Suprapubic skin (tissue), 4 donors: ENCODE measurements around the gene TLR7. TPM values are rescaled to one million over a fixed set of nuclear protein-coding genes. Genes with fewer than 3 reads are reported as not detected.

Experiments used
- DNase-seq, 2 donors: peaks; one replicate each; pipeline ENCODE4 v3.0.0-alpha.2; 2019; ENCODE audit warnings: low spot score in 2 of 2
- H3K27ac ChIP-seq: fragments of 200-600 bp; sonication (generic); one replicate; pipeline ENCODE4 v1.5.1; 2019
- H3K27me3 ChIP-seq: fragments of 200-600 bp; sonication (generic); one replicate; pipeline ENCODE4 v1.5.1; 2019
- H3K36me3 ChIP-seq: fragments of 200-600 bp; sonication (generic); one replicate; pipeline ENCODE4 v1.5.1; 2019
- H3K4me1 ChIP-seq: fragments of 200-600 bp; sonication (generic); one replicate; pipeline ENCODE4 v1.5.1; 2019
- H3K4me3 ChIP-seq: fragments of 200-600 bp; sonication (generic); one replicate; pipeline ENCODE4 v1.5.1; 2019; ENCODE audit warnings: mild to moderate bottlenecking
- H3K9me3 ChIP-seq: fragments of 200-600 bp; sonication (generic); one replicate; pipeline ENCODE4 v1.5.1; 2019
- CTCF ChIP-seq, 2 donors: fragments of 200-600 bp in 1 of 2; fragments of 450-650 bp in 1 of 2; sonication (generic) in 1 of 2; IDR thresholded peaks; one replicate each; pipeline ENCODE4 v1.5.1; 2016 to 2019; ENCODE audit warnings: antibody characterized with exemption in 2 of 2, mild to moderate bottlenecking in 1 of 2, moderate library complexity in 1 of 2
- EP300 ChIP-seq: sonication (generic); formaldehyde crosslinking; IDR thresholded peaks from one replicate; pipeline ENCODE4 v1.6.1; 2017; ENCODE audit warnings: antibody characterized with exemption
- POLR2A ChIP-seq, 2 donors: fragments of 450-650 bp; IDR thresholded peaks; one replicate each; pipeline ENCODE4 v1.6.1; 2017; ENCODE audit warnings: antibody characterized with exemption in 2 of 2, mild to moderate bottlenecking in 2 of 2, moderate library complexity in 2 of 2
- POLR2AphosphoS5 ChIP-seq, 3 donors: sonication (generic); formaldehyde crosslinking; IDR thresholded peaks; one replicate each; pipeline ENCODE4 v1.6.1; 2017; ENCODE audit warnings: antibody characterized with exemption in 3 of 3
- WGBS: methylation state at CpG from one replicate; pipeline ENCODE4 v1.1.5; 2018; 5-methylcytosine and 5-hydroxymethylcytosine counted together
- total RNA-seq, 4 donors: library from RNA; depleted of rRNA; stranded (reverse); fragments of >200 nt; gene quantifications; one replicate each; pipeline ENCODE4 v1.1.0, GENCODE V29; 2016

Gene TLR7
- total RNA-seq, 4 donors from 2014 or later = 0.15 to 0.38 TPM; not detected in 2

- Histone ChIP-seq H3K9me3 (no peaks in the 10 kb centered on the region), H3K4me3 (no peak overlapping the region), H3K27ac (no peak overlapping the region), H3K36me3 (no peaks in the 10 kb centered on the region), H3K4me1 (no peaks in the 10 kb centered on the region), H3K27me3 (no peaks in the 10 kb centered on the region)
- WGBS = 20% methylated on average over 10 of the region's 10 CpGs
- peak; percentile 38 to 41 for TF ChIP-seq CTCF (IDR thresholded peaks at IDR 0.05)
- TF ChIP-seq POLR2A (IDR thresholded peaks at IDR 0.05) = no peak
- DNase-seq = peak; percentile 70 to 80
Observed at GRCh38 chrX:12901486-12901885, 34.6 kb downstream of the TLR7 start.

- Histone ChIP-seq H3K4me3 (no peak overlapping the region), H3K36me3 (no peaks in the 10 kb centered on the region), H3K9me3 (no peaks in the 10 kb centered on the region), H3K27me3 (no peaks in the 10 kb centered on the region), H3K4me1 (no peaks in the 10 kb centered on the region), H3K27ac (no peak overlapping the region)
- WGBS = 72% methylated on average over 8 of the region's 8 CpGs
- TF ChIP-seq EP300 (no peak), CTCF (IDR thresholded peaks at IDR 0.05) (no peak), POLR2A (IDR thresholded peaks at IDR 0.05) (no peak), POLR2AphosphoS5 (IDR thresholded peaks at IDR 0.05) (no peak)
- DNase-seq = no peak
Observed at GRCh38 chrX:12903646-12904045, 36.8 kb downstream of the TLR7 start.

- H3K27ac ChIP-seq = no peak within 1 kb of the TSS
- no peaks in the 10 kb centered on the region for H3K36me3 ChIP-seq
- 77% methylated on average over 15 of the region's 15 CpGs for WGBS
- no peak for TF ChIP-seq CTCF (IDR thresholded peaks at IDR 0.05)
- TF ChIP-seq POLR2AphosphoS5 (IDR thresholded peaks at IDR 0.05) = no peak
- TF ChIP-seq EP300 = no peak
- no peak for TF ChIP-seq POLR2A (IDR thresholded peaks at IDR 0.05)
- H3K4me1 ChIP-seq = no peaks in the 10 kb centered on the region
- DNase-seq = no peak
- H3K9me3 ChIP-seq = no peaks in the 10 kb centered on the region
- H3K27me3 ChIP-seq = no peaks in the 10 kb centered on the region
- H3K4me3 ChIP-seq = no peak within 1 kb of the TSS
Observed at GRCh38 chrX:12906046-12906761, 39.3 kb downstream of the TLR7 start, which contains the start of gene TLR8. Gene TLR8, plus strand, starts transcription at chrX:12906620. Its CDS starts 87 bp downstream, at chrX:12906707.

GRCh38 chrX:12910423-12911121, 43.7 kb downstream of the TLR7 start:
- H3K4me3 ChIP-seq = no peak overlapping the region
- 39% methylated on average over 10 of the region's 10 CpGs for WGBS
- no peaks in the 10 kb centered on the region for H3K27me3 ChIP-seq
- no peaks in the 10 kb centered on the region for H3K36me3 ChIP-seq
- H3K9me3 ChIP-seq = no peaks in the 10 kb centered on the region
- DNase-seq = no peak
- TF ChIP-seq CTCF (IDR thresholded peaks at IDR 0.05) = no peak
- H3K4me1 ChIP-seq = no peaks in the 10 kb centered on the region
- no peak overlapping the region for H3K27ac ChIP-seq

- 71% methylated on average over 2 of the region's 2 CpGs for whole genome bisulfite sequencing
- H3K27me3 ChIP-seq = no peaks in the 10 kb centered on the region
- no peaks in the 10 kb centered on the region for H3K36me3 ChIP-seq
- no peaks in the 10 kb centered on the region for H3K9me3 ChIP-seq
- H3K27ac ChIP-seq = no peak overlapping the region
- no peak for DNase-seq
- no peak for TF ChIP-seq CTCF (IDR thresholded peaks at IDR 0.05)
- TF ChIP-seq EP300 = no peak
- no peak for TF ChIP-seq POLR2A (IDR thresholded peaks at IDR 0.05)
- no peak for TF ChIP-seq POLR2AphosphoS5 (IDR thresholded peaks at IDR 0.05)
- H3K4me3 ChIP-seq = no peak overlapping the region
- H3K4me1 ChIP-seq = no peaks in the 10 kb centered on the region
Observed at GRCh38 chrX:12911122-12911470, 44.2 kb downstream of the TLR7 start.
